GM12878 (cell line): ENCODE data around the gene NUP214. TPM values are rescaled to one million over a fixed set of nuclear protein-coding genes. Genes with fewer than 3 reads are reported as not detected.

Experiments
- ATAC-seq: fragments of 200-7000 bp; cut with Tn5 transposase; 3 replicates; pipeline ENCODE4 v1.9.1; 2020; ENCODE audit warnings: mild to moderate bottlenecking, moderate library complexity
- BruUV-seq: library from RNA; stranded (reverse); fragments of 400-500 nt; replicated peaks from 2 replicates; lab custom pipeline; 2021; lab: Mats Ljungman, UMichigan
- CTCF ChIA-PET: fragments of 300-600 bp; sonication (Branson Sonifier 250); formaldehyde crosslinking; extraction: SDS; loops from one replicate; lab custom pipeline; 2021; ENCODE audit warnings: inconsistent platforms; lab: Yijun Ruan, JAX
- POLR2A ChIA-PET: fragments of 350-600 bp; formaldehyde crosslinking; extraction: SDS; loops from one replicate; lab custom pipeline; 2021; ENCODE audit warnings: inconsistent platforms; lab: Charles Lee
- RAD21 ChIA-PET: fragments of 300-600 bp; sonication (Branson Sonifier 250); formaldehyde crosslinking; loops from one replicate; lab custom pipeline; 2023; ENCODE audit warnings: antibody characterized with exemption; ENCODE audit not compliant: unreplicated experiment; lab: Charles Lee
- SMC1A ChIA-PET: fragments of 300-600 bp; sonication (Branson Sonifier 250); formaldehyde crosslinking; loops from one replicate; lab custom pipeline; 2023; ENCODE audit not compliant: unreplicated experiment, uncharacterized antibody; lab: Charles Lee
- DNase-seq: peaks from one replicate; pipeline ENCODE4 v3.0.0-alpha.2; 2011; ENCODE audit warnings: low read depth, low spot score
- FAIRE-seq: peaks from 3 replicates; lab custom pipeline; 2011; peaks lifted over from hg19 to GRCh38; lab: Jason Lieb, UNC
- H2AFZ ChIP-seq: 2 replicates; pipeline ENCODE4 v1.6.0; 2011; ENCODE audit warnings: low read depth, low read length, control low read depth; ENCODE audit not compliant: control insufficient read depth
- H3K27ac ChIP-seq: 2 replicates; pipeline ENCODE4 v1.5.1; 2011; ENCODE audit warnings: control low read depth; ENCODE audit not compliant: control insufficient read depth, insufficient read depth
- H3K27me3 ChIP-seq, 2 experiments: replicated peaks in 1 of 2; 2 replicates each; pipeline versions ENCODE4 v1.6.0 to v1.6.1; 2011; ENCODE audit warnings: low read length in 1 of 2; ENCODE audit not compliant: control insufficient read depth in 2 of 2, insufficient read depth in 2 of 2
- H3K36me3 ChIP-seq, 2 experiments: 2 replicates each; pipeline ENCODE4 v1.5.1; 2011; ENCODE audit warnings: low read length in 1 of 2; ENCODE audit not compliant: control insufficient read depth in 2 of 2, insufficient read depth in 2 of 2
- H3K4me1 ChIP-seq: 2 replicates; pipeline ENCODE4 v1.6.1; 2011; ENCODE audit warnings: mild to moderate bottlenecking, low read length, moderate library complexity, mixed read lengths; ENCODE audit not compliant: control insufficient read depth, insufficient read depth
- H3K4me2 ChIP-seq: 2 replicates; pipeline ENCODE4 v1.6.0; 2011; ENCODE audit warnings: control low read depth; ENCODE audit not compliant: control insufficient read depth, insufficient read depth
- H3K4me3 ChIP-seq: fragments of 200-600 bp; sonication (generic); 2 replicates; pipeline ENCODE4 v1.5.1; 2016
- H3K79me2 ChIP-seq: 2 replicates; pipeline ENCODE4 v1.6.0; 2011; ENCODE audit warnings: low read length; ENCODE audit not compliant: control insufficient read depth, insufficient read depth
- H3K9ac ChIP-seq: 2 replicates; pipeline ENCODE4 v1.8.0; 2011; ENCODE audit warnings: low read length, control low read depth, mixed read lengths; ENCODE audit not compliant: control insufficient read depth, insufficient read depth
- H3K9me3 ChIP-seq: replicated peaks from 3 replicates; pipeline ENCODE4 v1.5.1; 2011; ENCODE audit warnings: mild to moderate bottlenecking, low read length; ENCODE audit not compliant: control insufficient read depth, insufficient read depth
- H4K20me1 ChIP-seq: 2 replicates; pipeline ENCODE4 v1.6.0; 2011; ENCODE audit not compliant: control insufficient read depth, insufficient read depth
- CBFB ChIP-seq: IDR thresholded peaks from 2 replicates; pipeline ENCODE4 v1.6.1; 2016; ENCODE audit warnings: antibody characterized with exemption, low read depth
- EGR1 ChIP-seq, 2 experiments: IDR thresholded peaks; 1 replicate in 1 of 2; 2 replicates in 1 of 2; pipeline ENCODE4 v1.6.1; 2011 to 2012; ENCODE audit warnings: low read depth in 2 of 2, low read length in 2 of 2, borderline replicate concordance in 1 of 2, mild to moderate bottlenecking in 1 of 2, moderate library complexity in 1 of 2
- ELK1 ChIP-seq: IDR thresholded peaks from 2 replicates; pipeline ENCODE4 v1.6.1; 2012; ENCODE audit warnings: low read depth, low read length, improper control_type of control experiment
- GATAD2B ChIP-seq: fragments of 450-650 bp; conservative IDR thresholded peaks from 2 replicates; pipeline ENCODE4 v1.6.1; 2017; ENCODE audit warnings: low read depth, mild to moderate bottlenecking, moderate library complexity
- HCFC1 ChIP-seq: fragments of 150-350 bp; IDR thresholded peaks from 2 replicates; pipeline ENCODE4 v1.6.1; 2014; ENCODE audit warnings: low read length
- HDAC6 ChIP-seq: fragments of 200-600 bp; sonication (generic); IDR thresholded peaks from one replicate; pipeline ENCODE4 v1.8.0; 2017; ENCODE audit warnings: antibody characterized with exemption; ENCODE audit not compliant: unreplicated experiment
- IKZF1 ChIP-seq: fragments of 450-650 bp; conservative IDR thresholded peaks from 2 replicates; pipeline ENCODE4 v1.6.1; 2017; ENCODE audit warnings: antibody characterized with exemption, mild to moderate bottlenecking
- IKZF2 ChIP-seq, 2 experiments: fragments of 450-650 bp; IDR thresholded peaks; 2 replicates each; pipeline ENCODE4 v1.6.1; 2017; ENCODE audit warnings: mild to moderate bottlenecking in 2 of 2, moderate library complexity in 2 of 2
- KDM1A ChIP-seq: fragments of 200-600 bp; sonication (generic); IDR thresholded peaks from 2 replicates; pipeline ENCODE4 v1.6.1; 2016; ENCODE audit warnings: borderline replicate concordance
- MEF2A ChIP-seq: IDR thresholded peaks from 2 replicates; pipeline ENCODE4 v1.6.1; 2011; ENCODE audit warnings: low read depth, mild to moderate bottlenecking, low read length, moderate library complexity; ENCODE audit not compliant: insufficient read depth
- MXI1 ChIP-seq: fragments of 150-350 bp; IDR thresholded peaks from 2 replicates; pipeline ENCODE4 v1.6.1; 2011; ENCODE audit warnings: low read depth, mild to moderate bottlenecking, inconsistent platforms, low read length, improper control_type of control experiment
- MYB ChIP-seq: fragments of 150-350 bp; IDR thresholded peaks from 2 replicates; pipeline ENCODE4 v1.6.1; 2014; ENCODE audit warnings: mild to moderate bottlenecking, low read depth, low read length, borderline replicate concordance
- MYC ChIP-seq: IDR thresholded peaks from 2 replicates; pipeline ENCODE4 v1.6.1; 2011; ENCODE audit warnings: mild to moderate bottlenecking, low read length, moderate library complexity, inconsistent platforms; ENCODE audit not compliant: insufficient read depth, insufficient replicate concordance, insufficient read length, severe bottlenecking
- POLR2A ChIP-seq: IDR thresholded peaks from 2 replicates; pipeline ENCODE4 v1.6.1; 2011; ENCODE audit warnings: low read depth, mild to moderate bottlenecking, low read length
- SIX5 ChIP-seq: IDR thresholded peaks from 2 replicates; pipeline ENCODE4 v1.6.1; 2011; ENCODE audit warnings: mild to moderate bottlenecking, low read depth, low read length, moderate library complexity; ENCODE audit not compliant: severe bottlenecking
- SPI1 ChIP-seq: IDR thresholded peaks from 2 replicates; pipeline ENCODE4 v1.6.1; 2011; ENCODE audit warnings: low read depth, mild to moderate bottlenecking, low read length, moderate library complexity, borderline replicate concordance; ENCODE audit not compliant: insufficient read depth
- SRF ChIP-seq, 2 experiments: IDR thresholded peaks; 2 replicates each; pipeline ENCODE4 v1.6.1; 2011; ENCODE audit warnings: low read depth in 2 of 2, low read length in 2 of 2, mild to moderate bottlenecking in 1 of 2, moderate library complexity in 1 of 2
- USF1 ChIP-seq: IDR thresholded peaks from 2 replicates; pipeline ENCODE4 v1.6.1; 2011; ENCODE audit warnings: borderline replicate concordance, low read depth, mild to moderate bottlenecking, moderate library complexity, mixed read lengths, low read length; ENCODE audit not compliant: insufficient read depth; ENCODE audit errors: extremely low read length
- YY1 ChIP-seq: IDR thresholded peaks from 2 replicates; pipeline ENCODE4 v1.6.1; 2011; ENCODE audit warnings: low read depth, mild to moderate bottlenecking, low read length
- ZSCAN29 ChIP-seq: fragments of 450-650 bp; IDR thresholded peaks from 2 replicates; pipeline ENCODE4 v1.6.1; 2017; ENCODE audit warnings: mild to moderate bottlenecking, moderate library complexity
- WGBS: methylation state at CpG from one replicate; pipeline ENCODE4 v1.1.6; 2016; ENCODE audit warnings: low lambda C conversion rate; ENCODE audit not compliant: insufficient replicate concordance, insufficient coverage; ENCODE audit errors: missing lambda C conversion rate; 5-methylcytosine and 5-hydroxymethylcytosine counted together
- in situ Hi-C: fragments of 300-500 bp; cut with MboI; formaldehyde crosslinking; loops from 9 replicates; pipeline ENCODE4 v1.14.3; 2018; ENCODE audit warnings: mixed read lengths
- intact Hi-C: fragments of 100-400 bp; cut with micrococcal nuclease; formaldehyde crosslinking; loops from one replicate; pipeline ENCODE4 v1.14.2; 2022; ENCODE audit not compliant: unreplicated experiment
- polyA plus RNA-seq, 11 experiments: library from polyadenylated mRNA; depleted of rRNA in 4 of 11; unstranded in 6 of 11; stranded (reverse) in 5 of 11; fragments of >200 nt; fragmentation: Nextera tagmentation in 4 of 11; fragmentation: Illumina TruSeq in 1 of 11; extraction: Ambion mirVana in 4 of 11; extraction: Trizol in 1 of 11; gene quantifications; 1 replicate in 1 of 11; 2 replicates in 10 of 11; pipeline versions ENCODE4 v1.2.1 to v1.2.3, GENCODE V29; 2011 to 2016; ENCODE audit warnings: inconsistent platforms in 2 of 11, missing spikeins in 2 of 11, low read depth in 1 of 11
- total RNA-seq, 4 experiments: library from RNA; depleted of rRNA in 3 of 4; stranded (reverse); fragments of >200 nt in 3 of 4; fragmentation: Illumina TruSeq in 1 of 4; extraction: Trizol in 1 of 4; gene quantifications; 2 replicates each; pipeline versions ENCODE4 v1.2.1 to v1.2.3, GENCODE V29; 2013 to 2021

Gene NUP214
- total and polyA plus RNA-seq, 10 of the 15 experiments (the other 5 are each of a cell fraction or from before 2014, with no cell fraction given), result 11.7 to 53.8 (median 17.6) TPM

DNA sequence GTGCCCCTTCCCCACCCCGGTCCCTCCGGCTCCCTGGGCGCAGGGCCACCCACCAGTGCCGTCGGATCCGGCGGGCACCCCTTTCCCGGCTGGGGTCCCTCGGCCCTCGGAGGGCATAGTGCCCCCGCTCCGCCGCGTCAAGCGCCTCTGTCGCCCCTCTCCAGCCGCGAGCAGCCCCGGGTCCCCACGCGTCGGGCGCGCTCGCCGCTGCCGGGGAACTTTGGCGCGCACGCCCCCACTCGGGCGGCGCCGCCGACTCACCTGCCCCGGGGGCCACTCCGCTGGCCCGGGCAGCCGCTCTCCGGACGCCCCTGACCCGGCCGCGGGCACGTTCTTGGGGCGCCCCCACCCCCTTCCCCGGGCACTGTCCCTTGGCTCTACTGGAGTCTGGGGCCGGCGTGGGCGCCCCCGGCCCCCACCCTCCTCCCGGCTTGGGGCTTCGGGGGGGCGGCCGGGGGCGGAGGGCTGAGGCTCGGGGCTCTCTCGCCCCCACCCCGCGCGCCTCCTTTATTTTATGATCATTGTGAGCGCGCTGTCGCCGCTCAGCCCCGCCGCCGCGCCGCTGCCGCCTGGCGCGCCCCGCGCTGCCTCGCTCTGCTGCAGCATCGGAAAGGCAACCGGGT lies 152.0 kb downstream of the NUP214 start:
- Histone ChIP-seq H3K36me3 (no peaks in the 10 kb centered on the region), H3K27me3 (peaks cover 5 to 6% of the 10 kb centered on the region in 2 experiments; a peak in 3 of 4 replicates), H4K20me1 (no peaks in the 10 kb centered on the region), H3K4me1 (peaks cover 11% of the 10 kb centered on the region), H3K4me2 (peak overlapping the region; percentile 77; the same call in 1 of the 2 replicates), H3K9ac (peak overlapping the region; percentile 97), H3K79me2 (peaks cover 48% of the 10 kb centered on the region), H3K9me3 (no peaks in the 10 kb centered on the region), H2AFZ (no peak overlapping the region), H3K4me3 (peak overlapping the region; percentile 99), H3K27ac (no peak overlapping the region)
- ChIA-PET POLR2A (interaction anchor here (0.6 to 1.4 kb wide), 3 partner anchors 9 to 23 kb away, joined by 3 to 6 read pairs (median 4); no protein-coding TSS in a partner anchor), RAD21 (interaction anchor here (1.2 to 11.6 kb wide), 4 partner anchors 22 to 98 kb away, joined by 4 to 181 read pairs (median 20); no protein-coding TSS in a partner anchor), CTCF (interaction anchor here (2.4 to 9.8 kb wide), 4 partner anchors 22 to 98 kb away, joined by 10 to 151 read pairs (median 36); no protein-coding TSS in a partner anchor), SMC1A (interaction anchor here (1.1 to 1.3 kb wide), 3 partner anchors 39 to 97 kb away, joined by 3 read pairs; no protein-coding TSS in a partner anchor)
- FAIRE-seq, result no peak
- DNase-seq, result no peak
- BruUV-seq, result no TSS peak
- WGBS, result 1% methylated on average over 38 of the region's 78 CpGs
- intact Hi-C loops (no loop called here), in situ Hi-C loops (no loop called here)
- no peak for ATAC-seq
- TF ChIP-seq KDM1A (no peak), CBFB (no peak), SPI1 (no peak), SRF (IDR thresholded peaks at IDR 0.05; ENCODE audit: low read depth in 2 of 2, low read length in 2 of 2) (no peak), GATAD2B (peak; percentile 30; the same call in 1 of the 2 replicates), MYB (no peak), ELK1 (no peak), IKZF2 (IDR thresholded peaks at IDR 0.05) (no peak), EGR1 (IDR thresholded peaks at IDR 0.05; ENCODE audit: borderline replicate concordance in 1 of 2, low read depth in 2 of 2, low read length in 2 of 2) (peak in 1 of 2 experiments; percentile 30; a peak in 1 of 3 replicates), SIX5 (no peak), POLR2A (peak; percentile 43), MYC (no peak), HDAC6 (peak; percentile 32), MEF2A (no peak), IKZF1 (0 out of 2 replicates have a peak, but pooled peaks have one; percentile 19), MXI1 (no peak), USF1 (no peak), ZSCAN29 (no peak), HCFC1 (no peak), YY1 (no peak)
